Stimulated activated naive CD4-positive, alpha-beta T cell (primary cell): Measurements from ENCODE around the gene NEUROD1.

ENCODE experiments used
- DNase-seq, 6 experiments: peaks; one replicate each; lab custom pipeline; 2025; lab: John Stamatoyannopoulos, UW

NEUROD1 gene

DNA sequence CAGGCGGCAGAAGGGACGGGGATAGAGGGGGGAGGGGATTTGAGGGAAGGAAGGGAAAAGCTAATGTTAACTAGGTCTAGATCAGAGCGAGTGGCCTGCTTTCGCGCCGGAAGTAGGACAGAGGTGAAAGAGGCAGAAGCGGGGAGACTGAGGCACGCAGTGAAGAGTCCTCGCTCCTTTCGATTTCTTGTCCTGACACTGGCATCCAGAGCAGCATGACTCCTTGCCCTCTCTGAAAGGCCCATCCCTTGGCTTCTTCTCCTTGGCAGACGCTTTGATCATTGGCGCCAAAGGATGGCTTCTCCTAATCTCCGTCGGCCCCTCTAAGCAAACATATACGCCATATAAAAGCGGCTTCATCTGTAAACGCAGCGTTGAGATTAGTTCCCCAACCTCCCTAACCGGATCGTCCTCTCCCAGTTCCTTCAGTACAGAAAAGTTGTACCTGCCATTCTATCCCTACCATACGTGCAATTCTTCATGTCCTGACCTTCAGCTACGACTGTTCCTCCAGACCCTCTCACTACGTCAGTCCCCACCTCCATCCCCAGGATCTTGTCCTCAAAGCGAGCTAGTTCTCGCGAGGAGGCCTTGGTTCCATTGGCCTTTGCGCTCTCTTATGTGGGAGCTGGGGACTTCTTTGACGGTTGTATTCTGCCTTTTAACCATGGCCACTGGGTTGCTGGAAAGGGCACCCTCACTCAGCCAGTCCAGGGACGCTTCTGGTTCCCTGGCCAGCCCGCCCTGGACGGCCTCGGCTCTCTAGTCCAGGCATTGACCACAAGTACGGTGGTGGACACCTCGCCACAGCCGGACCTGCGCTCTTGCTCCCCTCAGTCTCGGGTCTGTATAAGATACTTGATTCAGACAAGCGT, 857 bp upstream of the NEUROD1 start:
- DNase-seq, result no peak

DNA sequence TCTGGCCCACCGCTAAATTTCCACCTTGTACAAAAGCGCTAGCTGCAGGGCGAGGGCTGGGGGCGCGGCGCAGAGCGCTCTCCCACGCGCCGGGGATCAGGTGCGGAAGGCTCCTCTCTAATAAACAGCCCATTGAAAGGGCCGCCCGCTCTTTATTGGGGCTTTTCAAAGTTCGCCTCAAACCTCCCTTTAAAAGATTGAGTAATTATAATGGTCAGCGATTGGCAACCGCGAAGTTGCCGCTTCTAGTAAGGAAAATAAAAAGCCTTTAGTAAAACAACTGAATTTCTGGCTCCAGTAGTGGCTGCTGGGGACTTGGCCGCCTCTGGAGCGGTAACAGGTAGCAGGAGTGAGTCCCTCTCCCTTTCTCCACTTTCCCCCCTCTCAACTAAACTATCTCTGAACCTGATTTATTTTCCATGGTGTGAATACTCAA, 755 bp downstream of the NEUROD1 start:
- no peak for DNase-seq

DNA sequence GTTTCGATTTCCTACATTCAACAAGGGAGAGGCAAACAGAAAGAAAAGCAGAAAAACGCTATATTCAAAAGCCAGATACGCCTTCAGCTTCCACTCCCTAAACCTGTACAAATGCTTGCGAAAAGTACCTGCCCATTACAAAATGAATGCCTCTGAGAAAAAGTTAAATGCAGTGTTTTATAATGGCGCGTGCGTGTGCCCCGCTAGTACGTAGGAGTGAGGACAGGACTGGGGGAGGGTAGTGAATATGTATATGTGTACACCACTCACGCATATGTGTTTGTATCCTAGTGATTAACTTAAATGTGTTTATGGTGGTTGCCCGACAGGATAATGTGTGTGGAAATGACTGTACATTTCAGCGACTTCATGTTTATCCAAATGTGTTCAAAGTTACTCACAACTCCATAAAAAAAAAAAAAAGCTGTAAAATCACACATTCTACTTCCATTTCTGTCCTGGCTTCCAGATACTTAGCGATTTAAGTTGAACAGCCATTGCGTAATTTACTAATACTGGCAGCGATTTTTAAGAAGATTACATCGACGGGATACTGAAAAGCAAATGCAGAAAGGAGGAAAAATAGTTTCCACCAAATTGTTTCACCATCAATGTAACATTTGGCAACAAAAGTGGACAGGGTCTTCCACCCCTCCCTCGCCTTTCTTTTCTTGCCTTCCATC, 1.3 kb downstream of the NEUROD1 start:
- DNase-seq, result no peak

DNA sequence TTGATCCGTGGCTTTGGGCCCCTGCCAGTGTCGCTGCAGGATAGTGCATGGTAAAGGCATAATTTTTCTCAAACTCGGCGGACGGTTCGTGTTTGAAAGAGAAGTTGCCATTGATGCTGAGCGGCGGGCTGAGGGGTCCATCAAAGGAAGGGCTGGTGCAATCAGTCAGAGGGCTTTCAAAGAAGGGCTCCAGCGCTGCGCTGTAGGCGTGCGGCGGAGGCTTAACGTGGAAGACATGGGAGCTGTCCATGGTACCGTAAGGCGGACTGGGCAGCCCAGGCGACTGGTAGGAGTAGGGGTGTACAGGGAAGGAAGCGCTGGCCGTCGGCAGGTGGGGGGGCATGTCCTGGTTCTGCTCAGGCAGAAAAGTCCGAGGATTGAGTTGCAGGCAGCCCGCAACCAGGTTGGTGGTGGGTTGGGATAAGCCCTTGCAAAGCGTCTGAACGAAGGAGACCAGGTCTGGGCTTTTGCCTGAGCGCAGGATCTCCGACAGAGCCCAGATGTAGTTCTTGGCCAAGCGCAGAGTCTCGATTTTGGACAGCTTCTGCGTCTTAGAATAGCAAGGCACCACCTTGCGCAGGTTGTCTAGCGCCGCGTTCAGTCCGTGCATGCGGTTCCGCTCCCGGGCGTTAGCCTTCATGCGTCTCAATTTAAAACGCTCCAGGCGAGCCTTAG, 2.3 kb downstream of the NEUROD1 start:
- DNase-seq, result peak in 5 of 6 experiments; percentile 10 to 59 (median 37)

DNA sequence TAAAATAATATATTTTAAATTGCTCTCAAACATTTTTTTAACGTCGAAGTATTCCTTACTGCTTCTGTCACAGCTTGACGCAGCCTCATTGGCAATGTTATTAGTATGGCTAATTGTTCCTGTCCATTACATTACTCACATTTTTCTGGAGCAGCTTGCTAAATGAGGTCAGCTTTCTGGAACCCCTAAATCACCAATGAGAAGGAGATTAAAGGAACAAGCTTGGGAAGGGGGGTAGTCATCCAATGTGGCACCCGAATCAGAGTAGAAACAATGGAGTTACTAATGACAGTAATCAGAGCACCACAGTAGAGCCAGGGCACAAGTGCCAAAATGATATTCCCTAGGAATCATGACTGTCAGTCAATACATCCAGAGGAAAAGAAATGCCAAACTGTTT, 5.1 kb downstream of the NEUROD1 start:
- no peak for DNase-seq

DNA sequence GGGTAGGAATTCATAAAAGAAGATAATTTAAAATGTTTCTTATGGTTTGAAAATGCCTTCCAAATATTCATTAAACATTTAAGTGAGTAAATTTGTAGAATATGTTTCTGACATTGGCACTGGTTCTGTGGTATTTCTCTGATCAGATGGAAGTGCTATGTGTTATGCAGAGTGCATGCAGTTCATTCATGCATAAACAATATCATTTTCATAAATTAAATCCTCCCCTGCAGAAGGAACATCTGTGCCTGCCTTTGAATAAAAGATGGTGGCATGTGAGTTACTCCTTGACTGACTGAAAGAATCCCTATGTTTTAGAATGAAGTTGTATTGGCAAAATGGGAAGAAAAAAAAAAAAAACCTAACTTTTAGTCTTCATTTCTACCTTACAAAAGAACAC, 5.9 kb downstream of the NEUROD1 start:
- no peak for DNase-seq

DNA sequence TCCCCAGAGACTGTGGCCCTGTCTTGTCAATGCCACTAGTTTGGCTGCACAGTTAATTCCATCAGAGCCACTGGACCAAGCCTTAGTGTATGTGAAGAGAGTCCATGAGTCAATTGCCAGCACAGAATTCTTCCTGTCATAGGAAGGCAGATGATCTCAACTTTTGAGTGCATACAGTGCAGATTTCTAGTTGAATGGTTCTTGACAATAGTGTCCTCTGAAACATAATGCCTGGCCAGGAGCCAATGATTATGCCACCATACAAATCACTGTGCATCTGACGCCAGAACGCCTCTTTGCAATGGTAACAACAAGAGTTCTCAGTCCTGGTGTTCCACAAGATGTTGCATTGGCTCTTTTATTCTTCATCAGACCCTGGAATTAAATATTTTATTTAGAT, 7.1 kb downstream of the NEUROD1 start:
- no peak for DNase-seq

DNA sequence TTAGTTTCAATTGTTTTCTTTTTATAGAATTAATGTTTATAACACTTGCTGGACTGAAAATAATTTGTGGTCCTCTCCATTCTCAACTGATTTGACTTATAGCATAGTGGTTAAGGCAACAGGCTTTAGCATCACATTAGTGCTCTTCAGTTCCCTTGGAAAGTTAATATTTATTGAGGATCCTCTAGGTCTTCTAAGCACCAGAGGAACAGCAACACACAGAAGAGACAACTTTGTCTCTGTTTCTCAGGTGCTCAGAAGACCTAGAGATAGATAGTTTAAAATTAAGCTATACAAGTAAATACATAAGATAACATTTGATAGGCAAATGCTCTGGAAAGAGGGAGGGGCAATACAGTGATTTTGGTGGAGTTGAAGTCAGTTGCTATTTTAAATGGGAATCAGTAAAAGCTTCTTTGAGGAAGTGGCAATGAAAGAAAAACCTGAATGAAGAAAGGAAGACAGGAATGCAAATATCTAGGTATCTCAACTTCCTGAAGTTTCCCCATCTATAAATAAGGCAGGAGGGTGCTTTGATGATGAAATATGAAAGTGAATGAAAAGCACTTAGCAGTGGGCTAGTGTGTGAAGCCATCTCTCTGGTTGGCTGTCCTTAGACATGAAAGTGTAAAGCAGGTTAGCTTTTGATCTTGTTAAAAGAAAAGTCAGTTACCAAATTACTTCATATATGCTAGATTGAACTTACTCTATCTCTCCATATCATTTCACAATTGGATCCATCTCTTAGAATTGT, 7.9 kb downstream of the NEUROD1 start:
- DNase-seq, result no peak

DNA sequence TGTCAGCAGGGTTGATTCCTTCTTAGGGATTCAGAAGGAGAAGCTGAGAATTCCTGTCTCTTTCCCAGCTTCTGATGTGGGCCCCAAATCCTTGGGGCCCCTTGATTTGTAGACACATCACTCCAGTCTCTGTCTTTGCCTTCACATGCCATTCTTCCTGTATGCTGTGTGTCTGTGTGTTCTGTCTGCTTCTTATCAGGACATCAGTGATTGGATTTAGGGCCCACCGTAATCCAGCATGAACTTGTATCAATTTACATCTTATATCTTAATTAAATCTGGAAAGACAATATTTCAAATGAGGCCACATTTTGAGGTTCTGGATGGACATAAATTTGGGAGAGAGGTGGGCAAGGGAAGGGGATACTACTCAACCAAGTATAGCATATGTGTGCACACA, 9.7 kb downstream of the NEUROD1 start:
- no peak for DNase-seq

DNA sequence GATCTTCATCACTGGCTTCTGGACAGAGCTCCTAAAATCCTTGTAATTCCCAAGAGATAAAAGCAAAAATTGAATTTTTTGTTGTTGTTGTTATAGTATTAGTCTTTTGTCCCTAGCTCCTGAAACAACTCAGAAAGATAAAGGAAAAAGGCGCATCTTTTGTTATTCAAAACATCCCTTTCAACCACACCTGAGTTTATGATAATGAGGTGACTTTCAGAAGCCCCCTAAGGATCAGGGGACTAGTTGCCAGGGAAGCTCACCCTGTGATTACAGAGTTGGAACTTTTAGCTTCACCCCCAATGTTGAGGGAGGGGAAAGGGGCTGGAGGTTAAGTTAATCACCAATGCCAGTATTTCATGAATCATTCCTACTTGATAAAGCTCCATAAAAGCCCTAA, 13.1 kb downstream of the NEUROD1 start:
- no peak for DNase-seq

DNA sequence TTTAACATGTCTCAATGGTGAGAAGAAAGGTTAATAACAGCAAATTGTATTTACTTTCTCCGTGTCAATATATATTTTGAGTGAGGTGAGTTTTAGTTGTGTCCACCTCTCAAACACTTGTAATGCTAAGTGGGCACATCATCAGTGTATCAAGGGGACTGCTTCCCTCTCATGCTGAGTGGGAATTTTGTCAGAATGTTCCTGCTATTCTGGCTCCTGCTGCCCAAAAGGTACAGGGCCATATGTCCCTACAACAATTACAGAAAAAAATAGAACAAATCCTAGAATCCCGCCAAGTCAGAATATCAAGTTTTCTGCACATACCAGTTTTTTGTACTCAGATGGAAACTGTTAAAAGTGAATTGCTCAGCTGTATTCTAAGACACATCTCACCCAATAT, 18.0 kb downstream of the NEUROD1 start:
- DNase-seq, result no peak

DNA sequence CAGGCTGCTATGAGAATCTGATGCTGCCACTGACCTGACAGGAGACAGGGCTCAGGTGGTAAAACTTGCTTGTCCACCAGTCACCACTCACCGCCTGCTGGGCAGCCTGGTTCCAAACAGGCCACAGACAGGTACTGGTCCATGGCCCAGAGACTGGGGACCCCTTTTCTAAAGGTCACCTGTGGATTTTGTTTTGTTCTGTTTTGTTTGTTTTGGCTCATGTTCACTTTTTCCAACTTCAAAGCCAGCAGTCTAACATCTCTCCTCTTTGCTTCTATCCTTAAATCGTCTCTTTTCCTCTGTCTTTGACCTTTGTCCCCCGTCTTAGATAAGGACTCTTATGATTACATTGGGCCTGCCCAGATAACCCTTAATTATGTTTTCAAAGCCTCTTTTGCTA, 20.1 kb downstream of the NEUROD1 start:
- DNase-seq, result no peak

DNA sequence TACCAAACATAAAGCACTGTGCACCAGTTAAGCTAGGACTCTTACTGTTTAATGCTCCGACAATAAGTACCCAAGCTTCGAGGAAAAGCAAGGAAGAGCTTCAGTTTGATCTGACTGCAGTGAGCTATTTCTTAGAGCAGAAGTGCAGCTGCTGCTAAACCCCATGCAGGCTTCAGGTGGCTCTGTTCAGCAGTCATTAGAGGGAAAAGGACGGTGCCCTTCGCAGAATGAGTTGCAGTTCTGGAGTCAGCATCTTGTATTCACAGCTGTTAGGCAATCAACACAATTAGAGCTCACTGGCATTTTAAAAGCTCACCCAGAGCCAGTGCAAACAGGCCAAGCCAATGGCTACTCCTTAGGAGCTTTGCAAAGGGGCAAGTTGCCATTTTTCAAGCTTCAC, 21.9 kb downstream of the NEUROD1 start:
- DNase-seq, result no peak

DNA sequence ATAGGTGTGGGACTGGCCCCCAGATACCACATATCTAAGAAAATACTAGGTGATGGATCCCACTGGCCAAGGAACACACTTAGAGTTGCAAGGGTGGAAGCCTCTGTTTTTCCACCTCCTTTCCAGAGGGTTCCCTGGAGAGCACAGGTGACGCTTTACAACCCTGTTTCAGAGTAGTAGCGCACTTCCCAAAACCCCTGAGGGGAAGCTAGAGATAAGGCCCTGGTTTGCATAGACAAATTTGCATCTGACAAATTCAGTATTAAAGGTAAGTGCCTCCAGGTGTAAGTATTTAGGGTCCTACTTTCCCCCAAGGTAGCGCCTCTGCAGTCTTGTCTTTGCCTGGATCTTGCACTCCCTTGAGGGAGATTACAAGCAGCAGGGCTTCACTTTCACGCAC, 22.9 kb downstream of the NEUROD1 start:
- DNase-seq, result no peak

DNA sequence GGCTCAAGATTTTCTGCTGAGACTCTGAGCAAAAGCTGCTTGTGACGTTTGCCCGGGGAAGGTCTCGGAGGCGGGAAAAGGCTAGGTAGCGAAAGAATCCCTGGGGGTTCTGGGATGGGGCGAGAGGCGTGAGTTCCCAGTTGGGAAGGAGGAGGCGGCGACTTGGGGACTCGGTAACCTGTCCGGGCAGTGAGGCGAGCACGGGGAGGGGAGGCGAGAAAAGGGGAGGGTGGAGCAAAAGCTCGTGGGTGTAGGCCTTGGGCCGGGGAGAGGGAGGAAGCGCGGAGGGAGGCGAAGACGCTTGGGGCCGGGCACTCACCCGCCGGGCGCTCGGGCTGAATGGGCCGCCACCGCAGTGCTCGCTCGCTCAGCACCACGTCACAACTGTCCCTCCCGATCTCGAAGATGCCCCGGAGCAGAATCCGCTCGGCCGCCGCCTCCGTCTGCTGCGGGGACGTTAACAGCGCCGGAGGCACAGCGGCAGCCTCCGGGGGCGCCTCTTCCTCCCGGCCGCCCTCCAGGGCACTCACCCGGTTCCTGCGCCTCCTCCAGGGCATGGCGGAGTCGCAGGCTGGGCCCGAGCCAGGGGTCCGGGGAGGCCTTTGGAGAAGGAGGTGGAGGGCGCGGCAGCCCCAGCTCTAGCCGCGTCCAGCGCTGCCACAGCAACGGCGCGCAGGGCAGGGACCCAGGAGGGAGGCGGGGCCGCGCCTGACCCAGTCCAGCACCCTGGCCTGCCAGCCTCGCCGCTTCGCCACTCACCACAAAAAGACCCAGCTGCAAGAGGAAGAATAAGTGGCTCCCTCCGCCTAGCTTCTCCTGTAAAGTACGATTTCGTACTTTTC, 23.6 kb downstream of the NEUROD1 start, which contains the start of gene CERKL:
CERKL (minus strand) TSS at position 656 of the 842 bp plus-strand sequence; CDS start at position 557, 99 bp downstream.
- peak in 1 of 6 experiments; percentile 14 for DNase-seq

DNA sequence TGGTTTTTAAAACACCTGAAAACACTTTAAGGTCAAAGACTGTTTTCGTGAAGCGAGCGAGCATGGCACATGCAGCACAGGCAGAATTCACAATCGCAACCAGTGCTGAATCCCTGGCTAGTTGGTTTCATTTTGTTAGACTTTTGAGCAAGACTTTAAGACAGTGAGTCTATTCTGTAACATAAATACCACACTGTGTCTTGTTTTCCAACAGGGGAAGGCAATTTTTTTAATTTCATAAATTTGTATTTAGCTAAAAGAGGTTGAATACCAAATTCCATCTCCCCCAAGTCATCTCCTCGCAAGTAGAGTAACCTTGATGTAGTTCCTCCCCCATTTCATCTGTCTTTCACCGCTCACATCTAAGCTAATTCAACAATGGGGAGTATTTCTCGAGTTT, 24.8 kb downstream of the NEUROD1 start:
- DNase-seq, result no peak

DNA sequence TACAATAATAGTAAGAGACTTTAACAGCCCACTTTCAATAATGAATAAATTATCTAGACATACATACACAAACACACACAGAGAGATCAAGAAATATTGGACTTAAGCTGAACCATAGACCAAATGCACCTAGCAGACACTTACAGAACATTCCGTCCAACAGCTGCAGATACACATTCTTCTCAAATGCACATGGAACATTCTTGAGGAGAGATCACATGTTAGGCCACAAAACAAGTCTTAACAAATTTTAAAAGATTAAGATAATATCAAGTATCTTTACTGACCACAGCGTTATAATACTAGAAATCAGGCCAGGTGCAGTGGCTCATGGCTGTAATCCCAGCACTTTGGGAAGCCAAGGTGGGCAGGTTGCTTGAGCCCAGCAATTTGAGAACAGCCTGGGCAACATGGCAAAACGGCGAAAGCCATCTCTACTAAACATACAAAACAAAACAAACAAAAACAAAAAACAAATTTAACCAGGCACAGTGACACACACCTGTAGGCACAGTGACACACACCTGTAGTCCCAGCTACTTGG, 30.8 kb downstream of the NEUROD1 start:
- DNase-seq, result no peak

DNA sequence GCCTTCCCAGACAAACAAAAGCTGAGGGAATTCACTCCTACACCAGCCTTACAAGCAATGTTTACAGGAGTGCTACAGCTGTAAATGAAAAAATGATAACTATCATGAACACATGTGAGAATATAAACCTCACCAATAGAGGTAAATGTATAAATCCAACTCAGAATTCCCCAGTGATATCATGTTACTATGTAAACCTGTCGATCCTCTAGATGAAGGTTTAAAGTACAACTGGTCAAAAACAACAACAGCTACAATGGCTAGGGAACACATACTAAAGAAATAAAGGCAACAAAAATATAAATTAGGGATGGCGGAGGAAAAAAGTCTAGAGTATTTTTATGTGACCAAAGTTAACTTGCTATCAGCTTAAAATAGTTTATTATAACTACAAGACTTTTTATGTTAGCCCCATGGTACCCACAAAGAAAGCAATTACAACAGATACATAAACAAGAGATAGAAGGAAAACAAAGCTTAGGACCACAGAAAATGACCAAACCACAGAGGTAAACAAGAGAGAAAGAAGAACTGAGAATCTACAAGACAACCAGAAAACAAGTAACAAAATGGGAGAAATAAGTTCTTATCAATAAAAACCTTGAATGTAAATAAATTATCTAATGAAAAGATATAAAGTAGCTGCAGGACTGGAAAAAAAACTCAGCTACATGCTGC, 31.7 kb downstream of the NEUROD1 start:
- no peak for DNase-seq

DNA sequence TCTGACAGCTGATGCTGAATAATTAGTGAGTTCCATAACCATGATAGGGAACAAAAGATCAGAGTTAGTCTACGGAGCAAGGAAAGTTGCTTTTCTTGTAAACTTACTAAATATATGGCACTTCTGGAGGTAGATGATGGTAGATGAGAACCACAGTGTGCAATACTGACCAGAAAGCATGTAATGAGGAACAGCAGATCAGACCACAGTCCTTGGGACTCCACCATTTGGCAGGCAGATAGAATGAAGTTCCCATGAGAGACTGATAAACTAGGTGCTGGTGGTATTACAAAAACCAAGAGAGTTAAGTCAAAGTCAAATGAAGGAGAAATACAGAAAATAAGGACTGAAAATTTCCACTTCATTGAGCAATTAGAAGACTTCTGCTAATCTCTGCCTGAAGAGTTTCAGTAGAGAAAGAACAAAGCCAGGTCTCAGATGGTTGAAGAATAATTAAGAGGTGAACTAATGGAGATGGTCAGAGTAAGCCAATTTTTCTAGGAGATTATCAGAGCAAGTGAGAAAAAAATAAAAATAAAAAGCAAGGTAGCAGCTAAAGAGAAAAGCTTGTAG, 33.8 kb downstream of the NEUROD1 start:
- DNase-seq, result no peak

DNA sequence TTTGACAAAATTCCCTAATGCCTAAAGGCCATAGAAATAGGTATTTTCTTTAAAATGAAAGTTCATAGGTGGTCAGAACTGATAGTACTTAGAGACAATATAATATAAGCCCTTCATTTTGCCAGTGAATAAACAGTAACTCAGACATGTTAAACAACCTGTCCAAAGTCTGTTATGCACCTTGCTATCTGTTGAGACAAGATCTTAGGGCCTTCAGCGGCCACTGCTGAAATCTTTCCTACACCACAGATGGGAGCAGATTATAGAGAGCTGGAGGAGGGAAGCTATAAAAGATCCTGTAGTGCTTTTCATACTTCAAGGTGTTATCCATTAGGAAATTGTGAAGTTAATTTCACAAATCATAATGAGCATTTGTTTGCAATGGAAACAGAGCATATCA, 37.2 kb downstream of the NEUROD1 start:
- no peak for DNase-seq
